Omental fat pad (tissue), 4 donors: ENCODE results near the gene SH3BP5L. TPM values are rescaled to one million over a fixed set of nuclear protein-coding genes. Genes with fewer than 3 reads are reported as not detected.

ENCODE experiments used
- ATAC-seq: fragments of 150-250 bp; one replicate; pipeline ENCODE4 v1.9.1; 2016; ENCODE audit warnings: mild to moderate bottlenecking, moderate library complexity; ENCODE audit not compliant: low FRiP score
- DNase-seq: peaks from one replicate; pipeline ENCODE4 v3.0.0-alpha.2; 2019; ENCODE audit warnings: low spot score
- total RNA-seq, 4 donors: library from RNA; depleted of rRNA; stranded (reverse); fragments of >200 nt; gene quantifications; one replicate each; pipeline ENCODE4 v1.1.0, GENCODE V29; 2016
- TF ChIP-seq, protein P1 (sequence below), 3 donors: fragments of 450-650 bp; IDR thresholded peaks; one replicate each; pipeline ENCODE4 v1.5.1; 2016 to 2017; ENCODE audit warnings: antibody characterized with exemption in 3 of 3, mild to moderate bottlenecking in 3 of 3, moderate library complexity in 2 of 3

The SH3BP5L gene
- total RNA-seq, 4 donors from 2014 or later, result 9.7 to 20.0 (median 15.2) TPM

DNA sequence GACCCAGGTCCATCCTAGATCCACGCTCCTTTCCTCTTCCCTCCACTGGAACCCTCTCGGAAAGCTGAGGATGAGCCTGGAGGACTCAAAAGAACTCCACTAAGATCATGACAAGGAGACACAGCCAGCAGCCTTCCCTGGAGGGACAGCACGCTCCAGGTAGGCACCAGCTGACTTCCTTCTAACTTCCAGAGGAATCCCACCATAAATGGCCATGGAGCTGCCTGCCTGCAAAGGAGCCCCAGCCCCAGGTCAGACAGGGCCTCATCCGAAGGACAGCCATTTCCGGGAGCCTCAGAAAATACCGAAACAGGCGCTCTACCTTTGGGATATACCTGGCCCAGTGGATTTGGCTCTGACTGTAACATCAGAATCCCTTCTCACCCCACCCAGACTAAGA lies 4.1 kb downstream of the SH3BP5L start:
- DNase-seq, result peak; percentile 11
- TF ChIP-seq, protein P1, sequence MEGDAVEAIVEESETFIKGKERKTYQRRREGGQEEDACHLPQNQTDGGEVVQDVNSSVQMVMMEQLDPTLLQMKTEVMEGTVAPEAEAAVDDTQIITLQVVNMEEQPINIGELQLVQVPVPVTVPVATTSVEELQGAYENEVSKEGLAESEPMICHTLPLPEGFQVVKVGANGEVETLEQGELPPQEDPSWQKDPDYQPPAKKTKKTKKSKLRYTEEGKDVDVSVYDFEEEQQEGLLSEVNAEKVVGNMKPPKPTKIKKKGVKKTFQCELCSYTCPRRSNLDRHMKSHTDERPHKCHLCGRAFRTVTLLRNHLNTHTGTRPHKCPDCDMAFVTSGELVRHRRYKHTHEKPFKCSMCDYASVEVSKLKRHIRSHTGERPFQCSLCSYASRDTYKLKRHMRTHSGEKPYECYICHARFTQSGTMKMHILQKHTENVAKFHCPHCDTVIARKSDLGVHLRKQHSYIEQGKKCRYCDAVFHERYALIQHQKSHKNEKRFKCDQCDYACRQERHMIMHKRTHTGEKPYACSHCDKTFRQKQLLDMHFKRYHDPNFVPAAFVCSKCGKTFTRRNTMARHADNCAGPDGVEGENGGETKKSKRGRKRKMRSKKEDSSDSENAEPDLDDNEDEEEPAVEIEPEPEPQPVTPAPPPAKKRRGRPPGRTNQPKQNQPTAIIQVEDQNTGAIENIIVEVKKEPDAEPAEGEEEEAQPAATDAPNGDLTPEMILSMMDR (IDR thresholded peaks at IDR 0.05), result no peak
- no peak for ATAC-seq

DNA sequence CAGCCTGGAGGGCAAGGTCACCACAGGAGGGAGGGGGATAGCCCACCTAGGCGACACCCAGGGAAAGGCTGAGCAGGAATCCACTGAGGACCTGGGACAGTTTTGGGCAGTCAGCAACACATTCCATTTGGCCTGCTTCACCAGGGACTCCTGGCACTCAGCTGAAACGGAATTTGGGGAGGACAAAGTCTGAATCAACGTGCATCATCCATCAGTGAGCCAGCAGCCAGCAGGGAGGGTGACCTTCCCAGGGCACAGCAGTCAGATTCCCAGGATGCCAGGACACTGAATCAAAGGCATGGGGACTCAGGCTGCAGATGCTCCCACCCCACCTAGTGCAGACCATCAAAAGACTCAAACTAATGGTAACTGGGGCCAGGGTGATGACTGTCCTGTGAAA lies 4.6 kb downstream of the SH3BP5L start:
- peak; percentile 12 for ATAC-seq
- peak; percentile 20 for DNase-seq
- TF ChIP-seq, protein P1 (IDR thresholded peaks at IDR 0.05), result no peak

DNA sequence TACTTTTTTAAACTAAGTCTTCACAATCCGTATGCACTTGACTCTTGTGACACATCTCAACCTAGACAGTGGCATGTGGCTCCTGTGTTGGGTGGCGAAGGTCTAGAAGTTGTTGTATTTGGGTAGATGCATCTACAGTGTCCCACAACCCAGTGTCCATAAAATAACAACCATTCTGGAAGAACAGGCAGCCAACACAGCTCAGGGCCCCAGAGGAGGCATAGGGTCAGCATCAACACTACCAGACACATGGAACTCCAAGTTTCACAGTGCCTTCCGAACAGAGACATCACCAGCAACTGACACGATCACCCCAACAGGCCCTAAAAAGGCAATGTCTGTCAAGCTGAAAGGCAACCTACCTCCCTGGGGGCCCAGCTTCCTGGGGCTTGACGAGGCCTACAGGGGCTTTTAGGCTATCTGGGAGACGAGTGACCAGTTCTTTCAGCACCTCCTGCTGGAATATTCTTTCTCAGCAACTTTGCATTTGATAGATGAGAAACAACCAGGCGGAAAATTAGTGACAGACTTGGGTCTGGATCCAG lies 5.6 kb downstream of the SH3BP5L start:
- DNase-seq (peak; percentile 10), ATAC-seq (no peak)
- TF ChIP-seq, protein P1 (IDR thresholded peaks at IDR 0.05), result no peak

DNA sequence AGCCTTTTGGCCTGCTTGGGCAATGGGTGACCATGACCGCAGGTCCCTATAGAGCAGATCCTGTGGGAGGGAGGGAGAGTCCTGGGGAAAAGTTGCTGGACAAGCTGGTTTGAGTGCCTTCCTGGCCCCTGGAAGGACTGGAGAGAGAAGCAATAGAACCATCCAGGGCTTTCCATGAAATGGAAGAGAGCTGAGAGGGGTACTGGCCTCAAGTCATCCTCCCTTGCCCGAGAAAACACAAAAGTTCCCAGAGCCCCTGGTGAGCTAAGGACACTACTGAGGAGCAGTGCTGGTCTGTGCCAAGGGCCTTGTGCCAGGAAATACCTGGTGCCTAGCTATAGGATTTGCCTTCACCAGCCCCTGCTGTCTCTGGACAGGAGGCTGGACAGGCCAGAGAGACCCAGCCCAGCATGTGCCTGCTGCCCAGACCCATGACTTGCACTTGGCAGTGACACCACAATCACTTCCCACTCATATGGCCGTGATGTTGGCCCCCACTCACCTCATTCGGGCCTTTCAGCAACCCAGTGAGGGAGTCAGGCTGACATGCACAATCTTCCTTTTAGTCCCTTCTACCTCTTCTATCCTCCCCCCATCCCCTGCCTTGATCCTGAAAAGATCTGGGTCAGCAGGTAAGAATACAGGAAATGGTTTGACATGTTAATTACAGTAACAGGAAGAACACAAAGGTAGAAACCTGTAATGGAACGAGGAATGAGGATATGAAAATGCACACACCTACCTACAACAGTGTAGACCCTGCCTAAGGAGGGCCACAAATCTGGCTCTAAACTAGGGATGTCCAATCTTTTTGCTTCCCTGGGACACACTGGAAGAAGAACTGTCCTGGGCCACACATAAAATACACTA lies 7.0 kb downstream of the SH3BP5L start:
- ATAC-seq (no peak), DNase-seq (peak; percentile 14)
- TF ChIP-seq, protein P1 (IDR thresholded peaks at IDR 0.05), result no peak

DNA sequence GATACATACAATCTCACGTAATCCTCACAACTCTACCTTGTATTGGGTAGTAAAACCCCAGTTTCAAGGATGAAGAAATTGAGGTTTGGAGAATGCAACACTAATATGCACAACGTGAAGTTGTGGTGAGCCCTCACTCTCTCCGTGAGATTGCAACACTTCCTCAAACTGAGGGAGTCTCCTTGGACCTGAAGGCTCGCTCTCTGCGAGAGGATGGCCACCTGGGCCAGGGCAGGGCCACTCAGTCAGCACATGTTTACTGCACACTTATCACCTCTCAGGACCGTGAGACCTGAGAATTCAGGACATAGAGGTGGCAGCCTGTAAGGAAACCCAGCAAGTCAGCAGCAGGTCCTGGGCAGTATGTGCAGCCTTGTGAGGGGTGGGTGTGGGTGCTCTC lies 8.7 kb downstream of the SH3BP5L start:
- ATAC-seq (no peak), DNase-seq (peak; percentile 20)
- TF ChIP-seq, protein P1 (IDR thresholded peaks at IDR 0.05), result no peak

DNA sequence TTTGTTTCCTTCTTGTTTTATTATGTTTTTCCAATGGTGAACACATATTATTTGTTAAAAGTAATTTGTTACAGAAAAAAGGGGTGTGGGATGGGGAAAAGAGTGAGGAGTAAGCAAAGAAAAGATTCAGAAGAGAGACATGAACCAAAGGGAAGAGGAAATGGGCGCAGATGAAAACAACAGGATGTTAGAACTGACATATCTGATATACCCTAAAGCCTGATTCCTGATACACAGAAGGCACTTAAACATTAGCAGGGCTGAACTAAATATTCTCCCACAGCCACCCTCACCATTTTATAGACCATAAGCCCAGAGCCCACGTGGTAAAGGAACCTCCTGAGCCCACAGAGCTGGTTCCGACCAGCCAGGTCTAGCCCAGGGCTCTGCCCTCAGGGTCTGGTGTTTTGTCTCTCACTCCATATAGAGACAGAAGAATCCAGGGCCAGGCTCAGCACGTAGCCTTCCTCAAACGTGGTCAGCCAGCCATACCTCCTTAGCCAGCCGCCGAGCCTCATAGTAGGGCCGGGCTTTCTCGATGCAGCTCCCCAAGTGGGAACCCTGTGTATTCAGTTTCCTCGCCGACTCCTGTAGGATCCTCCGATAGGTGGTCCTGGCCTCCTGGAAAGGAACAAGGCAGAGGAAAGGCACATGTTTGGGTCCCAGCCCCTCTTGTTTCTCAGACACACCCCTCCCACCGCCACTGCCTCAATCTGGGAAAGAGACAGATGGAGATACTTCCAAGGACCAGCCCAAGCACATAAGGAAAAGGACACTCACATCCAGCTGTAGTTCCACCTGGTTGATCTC lies 9.5 kb downstream of the SH3BP5L start:
- DNase-seq, result peak; percentile 16
- TF ChIP-seq, protein P1 (IDR thresholded peaks at IDR 0.05), result no peak
- no peak for ATAC-seq
